Upper lobe of left lung (tissue), 6 donors: ENCODE data around the gene FARP1. TPM values are rescaled to one million over a fixed set of nuclear protein-coding genes. Genes with fewer than 3 reads are reported as not detected.

Source experiments
- ATAC-seq, 2 donors: fragments of 200-7000 bp; cut with Tn5 transposase; one replicate each; pipeline ENCODE4 v1.9.1; 2022; ENCODE audit warnings: mild to moderate bottlenecking in 2 of 2, moderate library complexity in 2 of 2; ENCODE audit not compliant: low FRiP score in 2 of 2
- DNase-seq, 2 donors: peaks; one replicate each; pipeline ENCODE4 v3.0.0-alpha.2; 2019 to 2020
- H3K27ac ChIP-seq, 4 donors: fragments of 200-600 bp; sonication (generic); one replicate each; pipeline ENCODE4 v1.5.1; 2016 to 2019
- H3K27me3 ChIP-seq, 4 donors: fragments of 200-600 bp; sonication (generic); one replicate each; pipeline ENCODE4 v1.5.1; 2017 to 2019
- H3K36me3 ChIP-seq, 4 donors: fragments of 200-600 bp; sonication (generic); one replicate each; pipeline ENCODE4 v1.5.1; 2016 to 2019
- H3K4me1 ChIP-seq, 4 donors: fragments of 200-600 bp; sonication (generic); one replicate each; pipeline ENCODE4 v1.5.1; 2018 to 2019
- H3K4me3 ChIP-seq, 4 donors: fragments of 200-600 bp; sonication (generic); one replicate each; pipeline ENCODE4 v1.5.1; 2017 to 2019; ENCODE audit warnings: mild to moderate bottlenecking in 2 of 4, moderate library complexity in 1 of 4
- H3K9me3 ChIP-seq, 4 donors: fragments of 200-600 bp; sonication (generic); one replicate each; pipeline ENCODE4 v1.5.1; 2018 to 2019
- EP300 ChIP-seq, 4 donors: sonication (generic); formaldehyde crosslinking; IDR thresholded peaks; one replicate each; pipeline ENCODE4 v1.5.1; 2017; ENCODE audit warnings: antibody characterized with exemption in 4 of 4, control low read depth in 2 of 4
- POLR2A ChIP-seq, 4 donors: fragments of 450-650 bp; IDR thresholded peaks; one replicate each; pipeline ENCODE4 v1.5.1; 2016 to 2017; ENCODE audit warnings: antibody characterized with exemption in 4 of 4, mild to moderate bottlenecking in 2 of 4
- POLR2AphosphoS5 ChIP-seq, 2 donors: sonication (generic); formaldehyde crosslinking; IDR thresholded peaks; one replicate each; pipeline ENCODE4 v1.5.1; 2017; ENCODE audit warnings: antibody characterized with exemption in 2 of 2
- WGBS, 2 donors: methylation state at CpG; one replicate each; pipeline ENCODE4 v1.1.5; 2017 to 2018; 5-methylcytosine and 5-hydroxymethylcytosine counted together
- total RNA-seq, 6 donors: library from RNA; depleted of rRNA in 4 of 6; stranded (reverse); fragments of >200 nt in 4 of 6; gene quantifications; one replicate each; pipeline versions ENCODE4 v1.1.0 to v1.2.1, GENCODE V29; 2016 to 2021
- TF ChIP-seq, protein P1 (sequence below), 6 experiments: fragments of 450-650 bp in 4 of 6; fragments of 200-600 bp in 2 of 6; sonication (generic) in 2 of 6; IDR thresholded peaks; one replicate each; pipeline ENCODE4 v1.5.1; 2016 to 2019; ENCODE audit warnings: antibody characterized with exemption in 6 of 6
- donor health status: DM: no; HTN: no; CAD: no; lungs with moderate emphysema.
- donor health status: DM: no; HTN: yes; CAD: no; lungs with severe emphysema.

FARP1 gene
- total RNA-seq, 6 donors from 2014 or later: 65.7 to 111 (median 91.8) TPM

GRCh38 chr13:98462946-98463345 is 320.1 kb downstream of the FARP1 start:
- peak overlapping the region in 2 of 4 donors; percentile 6 to 22 for H3K27ac ChIP-seq
- no peaks in the 10 kb centered on the region for H3K27me3 ChIP-seq
- no peak for TF ChIP-seq POLR2AphosphoS5 (IDR thresholded peaks at IDR 0.05)
- TF ChIP-seq EP300 (IDR thresholded peaks at IDR 0.05): no peak
- TF ChIP-seq POLR2A (IDR thresholded peaks at IDR 0.05): no peak
- TF ChIP-seq, protein P1, sequence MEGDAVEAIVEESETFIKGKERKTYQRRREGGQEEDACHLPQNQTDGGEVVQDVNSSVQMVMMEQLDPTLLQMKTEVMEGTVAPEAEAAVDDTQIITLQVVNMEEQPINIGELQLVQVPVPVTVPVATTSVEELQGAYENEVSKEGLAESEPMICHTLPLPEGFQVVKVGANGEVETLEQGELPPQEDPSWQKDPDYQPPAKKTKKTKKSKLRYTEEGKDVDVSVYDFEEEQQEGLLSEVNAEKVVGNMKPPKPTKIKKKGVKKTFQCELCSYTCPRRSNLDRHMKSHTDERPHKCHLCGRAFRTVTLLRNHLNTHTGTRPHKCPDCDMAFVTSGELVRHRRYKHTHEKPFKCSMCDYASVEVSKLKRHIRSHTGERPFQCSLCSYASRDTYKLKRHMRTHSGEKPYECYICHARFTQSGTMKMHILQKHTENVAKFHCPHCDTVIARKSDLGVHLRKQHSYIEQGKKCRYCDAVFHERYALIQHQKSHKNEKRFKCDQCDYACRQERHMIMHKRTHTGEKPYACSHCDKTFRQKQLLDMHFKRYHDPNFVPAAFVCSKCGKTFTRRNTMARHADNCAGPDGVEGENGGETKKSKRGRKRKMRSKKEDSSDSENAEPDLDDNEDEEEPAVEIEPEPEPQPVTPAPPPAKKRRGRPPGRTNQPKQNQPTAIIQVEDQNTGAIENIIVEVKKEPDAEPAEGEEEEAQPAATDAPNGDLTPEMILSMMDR (IDR thresholded peaks at IDR 0.05): no peak
- no peak overlapping the region for H3K4me3 ChIP-seq
- WGBS, 2 donors: 84 to 90% methylated on average over 4 to 8 of the region's 8 CpGs
- peaks cover 0 to 13% (median 0%) of the 10 kb centered on the region in 4 donors for H3K4me1 ChIP-seq
- DNase-seq (no peak), ATAC-seq (no peak)
- H3K9me3 ChIP-seq: no peaks in the 10 kb centered on the region
- peaks cover 9 to 83% (median 53%) of the 10 kb centered on the region in 4 donors for H3K36me3 ChIP-seq

DNA sequence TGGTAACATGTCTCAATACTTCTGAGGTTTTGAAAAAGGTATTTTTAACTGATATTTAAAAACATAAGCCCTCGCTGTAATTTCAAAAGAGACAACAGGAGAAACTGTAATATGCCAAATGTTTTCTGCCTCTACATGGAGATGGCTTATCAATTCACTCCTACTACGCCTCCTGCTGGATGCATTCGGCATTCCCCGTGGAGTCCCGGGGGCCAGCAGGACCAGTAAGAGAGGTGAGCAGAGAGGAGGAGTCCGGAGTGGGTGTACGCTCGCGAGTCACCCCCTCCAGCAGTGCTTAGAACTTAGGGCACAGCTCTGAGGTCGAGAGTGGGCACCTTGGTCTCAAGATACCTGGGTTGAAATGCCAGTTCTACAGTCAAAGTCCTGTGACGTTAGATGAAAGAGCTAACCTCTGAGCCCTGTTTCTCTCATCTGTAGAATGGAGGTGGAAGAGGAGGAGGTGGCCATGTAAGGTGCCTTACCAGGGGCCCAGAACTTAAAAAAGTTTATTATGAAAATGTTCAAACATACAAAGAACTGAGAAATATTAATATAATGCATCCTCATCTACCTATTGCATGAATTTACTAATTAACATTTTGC is 323.8 kb downstream of the FARP1 start:
- H3K4me1 ChIP-seq: peaks cover 0 to 5% (median 3%) of the 10 kb centered on the region in 4 donors
- H3K27me3 ChIP-seq: no peaks in the 10 kb centered on the region
- H3K36me3 ChIP-seq: peaks cover 0 to 74% (median 36%) of the 10 kb centered on the region in 4 donors
- ATAC-seq: peak in 1 of 2 donors; percentile 62
- DNase-seq: no peak
- no peak overlapping the region for H3K4me3 ChIP-seq
- TF ChIP-seq POLR2A (IDR thresholded peaks at IDR 0.05): no peak
- TF ChIP-seq, protein P1 (IDR thresholded peaks at IDR 0.05): peak; percentile 18 to 53 (median 36)
- TF ChIP-seq EP300 (IDR thresholded peaks at IDR 0.05): no peak
- no peak for TF ChIP-seq POLR2AphosphoS5 (IDR thresholded peaks at IDR 0.05)
- no peaks in the 10 kb centered on the region for H3K9me3 ChIP-seq
- H3K27ac ChIP-seq: no peak overlapping the region
- 78 to 79% methylated on average over 11 of the region's 11 CpGs for WGBS, 2 donors

DNA sequence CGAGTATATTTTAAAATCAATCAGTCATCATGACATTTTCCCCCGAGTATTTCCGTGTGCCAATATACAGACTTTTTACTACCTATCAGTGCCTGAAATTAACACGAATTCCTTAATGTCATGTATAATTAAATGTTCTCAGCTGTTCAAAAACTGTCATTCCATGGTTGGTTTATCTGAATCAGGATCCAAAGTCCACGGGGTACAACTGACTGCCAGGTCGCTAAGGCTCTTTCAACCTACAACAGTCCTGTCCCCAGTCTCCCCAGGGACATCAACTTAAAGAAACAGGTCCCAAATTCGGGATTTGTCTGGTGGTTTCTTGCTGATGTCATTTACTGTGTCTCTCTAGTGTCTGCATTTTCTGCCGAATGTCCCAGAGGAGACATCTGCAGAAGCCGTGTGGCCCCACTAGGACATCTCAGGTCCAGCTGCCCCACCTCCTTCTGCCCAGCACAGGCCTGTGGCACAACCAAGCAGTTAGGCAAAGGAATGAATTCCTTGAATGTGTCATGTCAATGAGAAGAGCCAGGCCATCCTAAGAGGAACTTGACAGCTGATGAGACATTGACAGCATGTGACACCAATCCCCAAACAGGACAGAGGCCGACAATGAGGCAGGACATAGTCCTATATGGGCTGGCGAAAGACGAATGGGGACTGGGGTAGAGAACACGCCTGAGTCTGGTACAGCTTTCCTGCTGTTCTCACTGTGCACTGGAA is 324.5 kb downstream of the FARP1 start:
- H3K4me3 ChIP-seq: no peak overlapping the region
- no peaks in the 10 kb centered on the region for H3K9me3 ChIP-seq
- DNase-seq (no peak), ATAC-seq (no peak)
- no peaks in the 10 kb centered on the region for H3K27me3 ChIP-seq
- no peak for TF ChIP-seq EP300 (IDR thresholded peaks at IDR 0.05)
- TF ChIP-seq, protein P1 (IDR thresholded peaks at IDR 0.05): no peak
- TF ChIP-seq POLR2AphosphoS5 (IDR thresholded peaks at IDR 0.05): no peak
- TF ChIP-seq POLR2A (IDR thresholded peaks at IDR 0.05): no peak
- WGBS, 2 donors: 84 to 87% methylated on average over 13 of the region's 13 CpGs
- H3K4me1 ChIP-seq: peaks cover 4 to 12% (median 7%) of the 10 kb centered on the region in 4 donors
- peaks cover 0 to 76% (median 35%) of the 10 kb centered on the region in 4 donors for H3K36me3 ChIP-seq
- H3K27ac ChIP-seq: no peak overlapping the region

GRCh38 chr13:98468361-98468760 is 325.5 kb downstream of the FARP1 start:
- Histone ChIP-seq H3K9me3 (no peaks in the 10 kb centered on the region), H3K4me1 (peaks cover 4 to 14% (median 7%) of the 10 kb centered on the region in 4 donors), H3K4me3 (no peak overlapping the region), H3K27ac (no peak overlapping the region), H3K36me3 (peaks cover 0 to 74% (median 31%) of the 10 kb centered on the region in 4 donors), H3K27me3 (no peaks in the 10 kb centered on the region)
- WGBS, 2 donors: 90 to 92% methylated on average over 3 of the region's 3 CpGs
- TF ChIP-seq POLR2AphosphoS5 (IDR thresholded peaks at IDR 0.05) (no peak), POLR2A (IDR thresholded peaks at IDR 0.05) (no peak)
- TF ChIP-seq, protein P1 (IDR thresholded peaks at IDR 0.05): no peak
- DNase-seq (no peak), ATAC-seq (no peak)
